ENCODE measurements around the gene DNALI1. TPM values are rescaled to one million over a fixed set of nuclear protein-coding genes. Genes with fewer than 3 reads are reported as not detected.
"Not testable (repeated sequence)": the region's sequence is repeated elsewhere in the genome, so short reads cannot be mapped to it uniquely, and the experiment has no call there.

Gene DNALI1
- total RNA-seq, 1 donor from 2014 or later = 2.2 TPM

GRCh38 chr1:37570528-37571334 is 14.0 kb downstream of the DNALI1 start:
- Histone ChIP-seq H3K36me3 (peaks cover 89 to 97% of the 10 kb centered on the region in 2 donors), H3K4me3 (no peak overlapping the region), H3K27me3 (no peaks in the 10 kb centered on the region), H3K4me1 (no peaks in the 10 kb centered on the region), H3K27ac (no peak overlapping the region), H3K9me3 (no peaks in the 10 kb centered on the region)
- DNase-seq (ENCODE audit: low spot score in 2 of 2) = no peak
- intact Hi-C loops (cut with DNase I) = no loop called here
- no peak for TF ChIP-seq CTCF (IDR thresholded peaks at IDR 0.05)

GRCh38 chr1:37574834-37575480 is 18.2 kb downstream of the DNALI1 start:
- Histone ChIP-seq H3K36me3 (peaks cover 84 to 92% of the 10 kb centered on the region in 2 donors), H3K4me3 (no peak overlapping the region), H3K4me1 (no peaks in the 10 kb centered on the region), H3K27me3 (no peaks in the 10 kb centered on the region), H3K9me3 (no peaks in the 10 kb centered on the region), H3K27ac (no peak overlapping the region)
- no peak for DNase-seq (ENCODE audit: low spot score in 2 of 2)
- no peak for TF ChIP-seq CTCF (IDR thresholded peaks at IDR 0.05)
- intact Hi-C loops (cut with DNase I) = no loop called here

GRCh38 chr1:37575692-37576091 is 19.0 kb downstream of the DNALI1 start:
- intact Hi-C loops (cut with DNase I) = no loop called here
- H3K4me1 ChIP-seq = no peaks in the 10 kb centered on the region
- no peaks in the 10 kb centered on the region for H3K9me3 ChIP-seq
- DNase-seq (ENCODE audit: low spot score in 2 of 2) = no peak
- H3K27ac ChIP-seq = no peak overlapping the region
- H3K4me3 ChIP-seq = no peak overlapping the region
- peaks cover 83 to 93% of the 10 kb centered on the region in 2 donors for H3K36me3 ChIP-seq
- H3K27me3 ChIP-seq = no peaks in the 10 kb centered on the region
- TF ChIP-seq CTCF (IDR thresholded peaks at IDR 0.05) = no peak

- DNase-seq (ENCODE audit: low spot score in 2 of 2); intact Hi-C loops (cut with DNase I); H3K9me3 ChIP-seq; H3K27ac ChIP-seq; H3K4me3 ChIP-seq; H3K4me1 ChIP-seq; H3K27me3 ChIP-seq: not testable (repeated sequence)
- H3K36me3 ChIP-seq = peaks cover 65 to 92% of the 10 kb centered on the region in 2 donors
Measured at GRCh38 chr1:37584544-37584943, 27.8 kb downstream of the DNALI1 start.

GRCh38 chr1:37588939-37589338 is 32.2 kb downstream of the DNALI1 start:
- Histone ChIP-seq H3K27me3 (no peaks in the 10 kb centered on the region), H3K27ac (no peak overlapping the region), H3K9me3 (no peaks in the 10 kb centered on the region), H3K36me3 (peaks cover 57 to 88% of the 10 kb centered on the region in 2 donors), H3K4me1 (no peaks in the 10 kb centered on the region), H3K4me3 (no peak overlapping the region)
- intact Hi-C loops (cut with DNase I) = no loop called here
- DNase-seq (ENCODE audit: low spot score in 2 of 2) = no peak
- TF ChIP-seq CTCF (IDR thresholded peaks at IDR 0.05) = no peak

- Histone ChIP-seq H3K4me3 (no peak overlapping the region), H3K36me3 (peaks cover 35 to 46% of the 10 kb centered on the region in 2 donors), H3K4me1 (peaks cover 5 to 15% of the 10 kb centered on the region in 2 donors), H3K27me3 (no peaks in the 10 kb centered on the region), H3K9me3 (no peaks in the 10 kb centered on the region), H3K27ac (no peak overlapping the region)
- intact Hi-C loops (cut with DNase I) = loop anchor here (2.0 kb wide), 2 partner anchors 79 to 89 kb away; partner anchors contain the start of gene MEAF6
- no peak for TF ChIP-seq CTCF (IDR thresholded peaks at IDR 0.05)
- no peak for DNase-seq (ENCODE audit: low spot score in 2 of 2)
Measured at GRCh38 chr1:37593726-37594125, 37.0 kb downstream of the DNALI1 start.
